K562 (cell line): ENCODE results near the gene FOXM1. TPM values are rescaled to one million over a fixed set of nuclear protein-coding genes. Genes with fewer than 3 reads are reported as not detected.
A peak's percentile ranks its signal among the peaks of the same experiment; 100 is the strongest.

Source experiments
- CREM ChIP-seq: IDR thresholded peaks from 2 replicates; pipeline ENCODE4 v1.6.1; 2014; ENCODE audit warnings: antibody characterized with exemption, low read depth
- LEF1 ChIP-seq: fragments of 450-650 bp; IDR thresholded peaks from 2 replicates; pipeline ENCODE4 v1.6.1; 2016; ENCODE audit warnings: mild to moderate bottlenecking
- PCBP2 ChIP-seq: fragments of 200-400 bp; formaldehyde crosslinking; IDR thresholded peaks from 2 replicates; pipeline ENCODE4 v1.6.1; 2018; ENCODE audit warnings: low read length, low read depth, mild to moderate bottlenecking, moderate library complexity; ENCODE audit not compliant: poor library complexity, severe bottlenecking
- RB1 ChIP-seq: fragments of 450-650 bp; IDR thresholded peaks from 2 replicates; pipeline ENCODE4 v1.6.1; 2017; ENCODE audit warnings: low read depth, mild to moderate bottlenecking
- STAT5A ChIP-seq: IDR thresholded peaks from 2 replicates; pipeline ENCODE4 v1.6.1; 2012; ENCODE audit warnings: low read length, inconsistent platforms, borderline replicate concordance
- ZBTB7A ChIP-seq: IDR thresholded peaks from 2 replicates; pipeline ENCODE4 v1.6.1; 2011; ENCODE audit warnings: low read depth, mild to moderate bottlenecking, low read length, moderate library complexity, borderline replicate concordance; ENCODE audit not compliant: control insufficient read depth
- polyA plus RNA-seq, 8 experiments: library from polyadenylated mRNA; depleted of rRNA in 4 of 8; stranded (reverse) in 5 of 8; unstranded in 3 of 8; fragments of >200 nt; fragmentation: Nextera tagmentation in 2 of 8; fragmentation: Illumina TruSeq in 1 of 8; extraction: Ambion mirVana in 2 of 8; extraction: Trizol in 1 of 8; gene quantifications; 2 replicates each; pipeline versions ENCODE4 v1.2.1 to v1.2.3, GENCODE V29; 2011 to 2014; ENCODE audit warnings: inconsistent platforms in 1 of 8, missing spikeins in 1 of 8
- total RNA-seq, 7 experiments: library from RNA; depleted of rRNA in 6 of 7; stranded (reverse); fragments of >200 nt in 6 of 7; fragmentation: Illumina TruSeq in 2 of 7; extraction: Trizol in 2 of 7; gene quantifications; 2 replicates each; pipeline versions ENCODE4 v1.2.1 to v1.2.3, GENCODE V29; 2011 to 2021; ENCODE audit warnings: low replicate concordance in 1 of 7
- TF ChIP-seq, protein P1 (sequence below): fragments of 250-450 bp; sonication (Bioruptor Pico); IDR thresholded peaks from 2 replicates; pipeline ENCODE4 v1.4.0; 2020; ENCODE audit warnings: mild to moderate bottlenecking, moderate library complexity
- TF ChIP-seq, protein P2 (sequence below), 2 experiments: fragments of 450-650 bp in 1 of 2; sonication (generic) in 1 of 2; formaldehyde crosslinking in 1 of 2; IDR thresholded peaks; 2 replicates each; pipeline versions ENCODE4 v1.7.1 to v1.9.0; 2016 to 2022; ENCODE audit warnings: inconsistent platforms in 1 of 2, mild to moderate bottlenecking in 1 of 2, missing genetic modification reagents in 1 of 2
- TF ChIP-seq, protein P3 (sequence below): IDR thresholded peaks from 3 replicates; pipeline ENCODE4 v1.6.1; 2011; ENCODE audit warnings: borderline replicate concordance, mild to moderate bottlenecking, moderate library complexity; ENCODE audit not compliant: insufficient read length; ENCODE audit errors: extremely low read depth

Gene FOXM1
- total and polyA plus RNA-seq, 9 of the 15 experiments (the other 6 are each of a cell fraction or from before 2014, with no cell fraction given) = 8.9 to 46.9 (median 17.2) TPM

DNA sequence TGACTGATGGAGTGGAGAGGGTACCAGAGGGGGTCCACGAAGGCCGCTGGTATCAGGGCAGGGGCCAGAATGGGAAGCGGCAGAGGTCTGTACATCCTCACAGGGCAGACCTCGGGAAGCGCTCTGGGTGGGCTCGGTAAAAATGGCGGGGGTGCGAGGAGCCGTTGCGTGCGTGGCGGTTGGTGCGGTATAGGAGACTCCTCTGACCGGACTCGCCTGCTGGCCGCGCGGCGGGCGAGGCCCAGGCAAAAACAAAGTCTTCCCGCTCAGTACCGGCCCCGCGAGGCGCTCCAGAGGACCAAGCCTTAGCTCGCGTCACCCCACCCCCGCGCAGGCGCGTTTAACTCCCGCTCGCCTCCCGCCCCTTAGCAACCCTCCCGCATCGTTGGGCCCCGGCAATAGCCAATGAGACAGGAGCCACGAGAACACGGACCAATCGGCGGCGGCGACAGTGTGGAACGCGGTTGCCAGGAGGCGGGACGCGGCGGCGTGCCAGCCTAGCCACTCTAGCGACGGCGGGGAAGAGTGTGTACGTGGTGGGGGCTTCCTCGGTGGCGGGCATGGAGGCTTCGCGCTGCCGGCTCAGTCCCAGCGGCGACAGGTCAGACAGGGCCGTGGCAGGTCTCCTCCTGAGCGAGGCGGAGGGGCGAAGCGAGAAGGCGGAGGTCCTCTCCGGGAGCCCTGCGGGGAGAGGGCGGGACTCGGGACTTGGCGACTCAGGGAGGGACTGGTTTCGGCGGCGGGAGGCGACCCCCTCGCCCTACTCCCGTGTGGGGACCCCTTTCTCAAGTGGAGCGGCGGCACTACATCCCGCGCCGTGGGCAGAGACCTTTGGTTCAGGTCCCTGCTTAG is 13.6 kb upstream of the FOXM1 start, which contains the start of gene TULP3 (continued):
- TF ChIP-seq, protein P1, sequence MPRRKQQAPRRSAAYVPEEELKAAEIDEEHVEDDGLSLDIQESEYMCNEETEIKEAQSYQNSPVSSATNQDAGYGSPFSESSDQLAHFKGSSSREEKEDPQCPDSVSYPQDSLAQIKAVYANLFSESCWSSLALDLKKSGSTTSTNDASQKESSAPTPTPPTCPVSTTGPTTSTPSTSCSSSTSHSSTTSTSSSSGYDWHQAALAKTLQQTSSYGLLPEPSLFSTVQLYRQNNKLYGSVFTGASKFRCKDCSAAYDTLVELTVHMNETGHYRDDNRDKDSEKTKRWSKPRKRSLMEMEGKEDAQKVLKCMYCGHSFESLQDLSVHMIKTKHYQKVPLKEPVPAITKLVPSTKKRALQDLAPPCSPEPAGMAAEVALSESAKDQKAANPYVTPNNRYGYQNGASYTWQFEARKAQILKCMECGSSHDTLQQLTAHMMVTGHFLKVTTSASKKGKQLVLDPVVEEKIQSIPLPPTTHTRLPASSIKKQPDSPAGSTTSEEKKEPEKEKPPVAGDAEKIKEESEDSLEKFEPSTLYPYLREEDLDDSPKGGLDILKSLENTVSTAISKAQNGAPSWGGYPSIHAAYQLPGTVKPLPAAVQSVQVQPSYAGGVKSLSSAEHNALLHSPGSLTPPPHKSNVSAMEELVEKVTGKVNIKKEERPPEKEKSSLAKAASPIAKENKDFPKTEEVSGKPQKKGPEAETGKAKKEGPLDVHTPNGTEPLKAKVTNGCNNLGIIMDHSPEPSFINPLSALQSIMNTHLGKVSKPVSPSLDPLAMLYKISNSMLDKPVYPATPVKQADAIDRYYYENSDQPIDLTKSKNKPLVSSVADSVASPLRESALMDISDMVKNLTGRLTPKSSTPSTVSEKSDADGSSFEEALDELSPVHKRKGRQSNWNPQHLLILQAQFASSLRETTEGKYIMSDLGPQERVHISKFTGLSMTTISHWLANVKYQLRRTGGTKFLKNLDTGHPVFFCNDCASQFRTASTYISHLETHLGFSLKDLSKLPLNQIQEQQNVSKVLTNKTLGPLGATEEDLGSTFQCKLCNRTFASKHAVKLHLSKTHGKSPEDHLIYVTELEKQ (CRISPR knock-in tag) = no peak
- TF ChIP-seq ZBTB7A (no peak; the same call in 1 of the 2 replicates), RB1 (0 out of 2 replicates have a peak, but pooled peaks have one; percentile 17), PCBP2 (no peak), LEF1 (no peak), STAT5A (no peak), CREM (peak; percentile 56)
- TF ChIP-seq, protein P2, sequence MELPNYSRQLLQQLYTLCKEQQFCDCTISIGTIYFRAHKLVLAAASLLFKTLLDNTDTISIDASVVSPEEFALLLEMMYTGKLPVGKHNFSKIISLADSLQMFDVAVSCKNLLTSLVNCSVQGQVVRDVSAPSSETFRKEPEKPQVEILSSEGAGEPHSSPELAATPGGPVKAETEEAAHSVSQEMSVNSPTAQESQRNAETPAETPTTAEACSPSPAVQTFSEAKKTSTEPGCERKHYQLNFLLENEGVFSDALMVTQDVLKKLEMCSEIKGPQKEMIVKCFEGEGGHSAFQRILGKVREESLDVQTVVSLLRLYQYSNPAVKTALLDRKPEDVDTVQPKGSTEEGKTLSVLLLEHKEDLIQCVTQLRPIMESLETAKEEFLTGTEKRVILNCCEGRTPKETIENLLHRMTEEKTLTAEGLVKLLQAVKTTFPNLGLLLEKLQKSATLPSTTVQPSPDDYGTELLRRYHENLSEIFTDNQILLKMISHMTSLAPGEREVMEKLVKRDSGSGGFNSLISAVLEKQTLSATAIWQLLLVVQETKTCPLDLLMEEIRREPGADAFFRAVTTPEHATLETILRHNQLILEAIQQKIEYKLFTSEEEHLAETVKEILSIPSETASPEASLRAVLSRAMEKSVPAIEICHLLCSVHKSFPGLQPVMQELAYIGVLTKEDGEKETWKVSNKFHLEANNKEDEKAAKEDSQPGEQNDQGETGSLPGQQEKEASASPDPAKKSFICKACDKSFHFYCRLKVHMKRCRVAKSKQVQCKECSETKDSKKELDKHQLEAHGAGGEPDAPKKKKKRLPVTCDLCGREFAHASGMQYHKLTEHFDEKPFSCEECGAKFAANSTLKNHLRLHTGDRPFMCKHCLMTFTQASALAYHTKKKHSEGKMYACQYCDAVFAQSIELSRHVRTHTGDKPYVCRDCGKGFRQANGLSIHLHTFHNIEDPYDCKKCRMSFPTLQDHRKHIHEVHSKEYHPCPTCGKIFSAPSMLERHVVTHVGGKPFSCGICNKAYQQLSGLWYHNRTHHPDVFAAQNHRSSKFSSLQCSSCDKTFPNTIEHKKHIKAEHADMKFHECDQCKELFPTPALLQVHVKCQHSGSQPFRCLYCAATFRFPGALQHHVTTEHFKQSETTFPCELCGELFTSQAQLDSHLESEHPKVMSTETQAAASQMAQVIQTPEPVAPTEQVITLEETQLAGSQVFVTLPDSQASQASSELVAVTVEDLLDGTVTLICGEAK (IDR thresholded peaks at IDR 0.05) = peak; percentile 7; the same call in 1 of the 2 replicates
- TF ChIP-seq, protein P2 (CRISPR knock-in tag; IDR thresholded peaks at IDR 0.05) = no peak
- TF ChIP-seq, protein P3, sequence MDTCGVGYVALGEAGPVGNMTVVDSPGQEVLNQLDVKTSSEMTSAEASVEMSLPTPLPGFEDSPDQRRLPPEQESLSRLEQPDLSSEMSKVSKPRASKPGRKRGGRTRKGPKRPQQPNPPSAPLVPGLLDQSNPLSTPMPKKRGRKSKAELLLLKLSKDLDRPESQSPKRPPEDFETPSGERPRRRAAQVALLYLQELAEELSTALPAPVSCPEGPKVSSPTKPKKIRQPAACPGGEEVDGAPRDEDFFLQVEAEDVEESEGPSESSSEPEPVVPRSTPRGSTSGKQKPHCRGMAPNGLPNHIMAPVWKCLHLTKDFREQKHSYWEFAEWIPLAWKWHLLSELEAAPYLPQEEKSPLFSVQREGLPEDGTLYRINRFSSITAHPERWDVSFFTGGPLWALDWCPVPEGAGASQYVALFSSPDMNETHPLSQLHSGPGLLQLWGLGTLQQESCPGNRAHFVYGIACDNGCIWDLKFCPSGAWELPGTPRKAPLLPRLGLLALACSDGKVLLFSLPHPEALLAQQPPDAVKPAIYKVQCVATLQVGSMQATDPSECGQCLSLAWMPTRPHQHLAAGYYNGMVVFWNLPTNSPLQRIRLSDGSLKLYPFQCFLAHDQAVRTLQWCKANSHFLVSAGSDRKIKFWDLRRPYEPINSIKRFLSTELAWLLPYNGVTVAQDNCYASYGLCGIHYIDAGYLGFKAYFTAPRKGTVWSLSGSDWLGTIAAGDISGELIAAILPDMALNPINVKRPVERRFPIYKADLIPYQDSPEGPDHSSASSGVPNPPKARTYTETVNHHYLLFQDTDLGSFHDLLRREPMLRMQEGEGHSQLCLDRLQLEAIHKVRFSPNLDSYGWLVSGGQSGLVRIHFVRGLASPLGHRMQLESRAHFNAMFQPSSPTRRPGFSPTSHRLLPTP = no peak
